Panc1 (cell line): Measurements from ENCODE around the gene MYT1. TPM values are rescaled to one million over a fixed set of nuclear protein-coding genes. Genes with fewer than 3 reads are reported as not detected.

ENCODE experiments used
- ATAC-seq: fragments of 200-7000 bp; cut with Tn5 transposase; 2 replicates; pipeline ENCODE4 v1.9.1; 2020; ENCODE audit warnings: mild to moderate bottlenecking, moderate library complexity
- BruUV-seq: library from RNA; stranded (reverse); fragments of 400-500 nt; replicated peaks from 2 replicates; lab custom pipeline; 2021; lab: Mats Ljungman, UMichigan
- CTCF ChIA-PET: fragments of 300-600 bp; sonication (Branson Sonifier 250); formaldehyde crosslinking; loops from one replicate; lab custom pipeline; 2022; ENCODE audit warnings: antibody characterized with exemption; lab: Charles Lee
- POLR2A ChIA-PET: fragments of 300-600 bp; sonication (Branson Sonifier 250); formaldehyde crosslinking; loops from one replicate; lab custom pipeline; 2022; ENCODE audit warnings: antibody characterized with exemption; lab: Charles Lee
- DNase-seq: peaks from one replicate; pipeline ENCODE4 v3.0.0-alpha.2; 2010; ENCODE audit warnings: low read depth, low spot score
- H3K27ac ChIP-seq: 2 replicates; pipeline ENCODE4 v1.5.1; 2011; ENCODE audit warnings: mild to moderate bottlenecking, low read length, inconsistent platforms
- H3K27me3 ChIP-seq: fragments of 200-500 bp; sonication (Bioruptor generic); 2 replicates; pipeline ENCODE4 v1.6.0; 2014; ENCODE audit warnings: low read length, inconsistent platforms; ENCODE audit not compliant: control insufficient read depth, insufficient read depth
- H3K36me3 ChIP-seq: fragments of 200-500 bp; sonication (Bioruptor generic); 2 replicates; pipeline ENCODE4 v1.5.1; 2014; ENCODE audit warnings: inconsistent platforms, mild to moderate bottlenecking, low read length, moderate library complexity; ENCODE audit not compliant: control insufficient read depth, insufficient read depth
- H3K4me1 ChIP-seq: 2 replicates; pipeline ENCODE4 v1.5.1; 2011; ENCODE audit warnings: inconsistent platforms, mild to moderate bottlenecking, low read length, moderate library complexity; ENCODE audit not compliant: control insufficient read depth, insufficient read depth
- H3K4me3 ChIP-seq, 2 experiments: 2 replicates each; pipeline ENCODE4 v1.5.1; 2011 to 2012; ENCODE audit warnings: low read depth in 2 of 2, low read length in 2 of 2, mild to moderate bottlenecking in 2 of 2, inconsistent platforms in 1 of 2, moderate library complexity in 1 of 2
- H3K9me3 ChIP-seq: fragments of 200-500 bp; sonication (Bioruptor generic); 2 replicates; pipeline ENCODE4 v1.5.1; 2014; ENCODE audit warnings: low read depth, mild to moderate bottlenecking, inconsistent platforms, low read length, moderate library complexity; ENCODE audit not compliant: control insufficient read depth, insufficient read depth
- CTCF ChIP-seq: fragments of 450-650 bp; IDR thresholded peaks from 2 replicates; pipeline ENCODE4 v1.5.1; 2017; ENCODE audit warnings: mild to moderate bottlenecking
- POLR2AphosphoS5 ChIP-seq: IDR thresholded peaks from 2 replicates; pipeline ENCODE4 v1.6.1; 2012; ENCODE audit warnings: mild to moderate bottlenecking, low read depth, low read length, moderate library complexity
- REST ChIP-seq, 2 experiments: IDR thresholded peaks; 2 replicates each; pipeline ENCODE4 v1.6.1; 2011 to 2012; ENCODE audit warnings: low read depth in 2 of 2, control low read depth in 1 of 2, low read length in 1 of 2, mild to moderate bottlenecking in 1 of 2, moderate library complexity in 1 of 2; ENCODE audit not compliant: insufficient read depth in 1 of 2
- SIN3A ChIP-seq: IDR thresholded peaks from 2 replicates; pipeline ENCODE4 v1.6.1; 2012; ENCODE audit warnings: low read depth, mild to moderate bottlenecking, low read length, moderate library complexity, borderline replicate concordance; ENCODE audit not compliant: insufficient read depth
- TCF7L2 ChIP-seq: IDR thresholded peaks from 2 replicates; pipeline ENCODE4 v1.6.1; 2011; ENCODE audit warnings: mild to moderate bottlenecking, low read depth, low read length, inconsistent platforms
- in situ Hi-C: cut with HindIII; loops from 2 replicates; pipeline ENCODE4 v1.10.0; 2016; ENCODE audit warnings: low sequenced_read_pairs, low pct_unique_long_range_greater_than_20kb
- intact Hi-C: fragments of 100-400 bp; cut with micrococcal nuclease; formaldehyde crosslinking; loops from one replicate; pipeline ENCODE4 v1.10.0; 2022; ENCODE audit not compliant: unreplicated experiment
- total RNA-seq: library from RNA; stranded (reverse); gene quantifications from one replicate; pipeline ENCODE4 v1.2.1, GENCODE V29; 2021; ENCODE audit not compliant: unreplicated experiment

MYT1 gene
- total RNA-seq, 1 experiment from 2014 or later, result 0.41 TPM

GRCh38 chr20:64149141-64149540 lies 15.1 kb upstream of the MYT1 start:
- no peaks in the 10 kb centered on the region for H3K9me3 ChIP-seq
- in situ Hi-C loops (no loop called here), intact Hi-C loops (no loop called here)
- TF ChIP-seq CTCF (no peak), POLR2AphosphoS5 (no peak), SIN3A (no peak), TCF7L2 (no peak), REST (IDR thresholded peaks at IDR 0.05; ENCODE audit: insufficient read depth in 1 of 2, low read depth in 2 of 2, low read length in 1 of 2) (no peak)
- no peak for DNase-seq
- no peak for ATAC-seq
- no peaks in the 10 kb centered on the region for H3K36me3 ChIP-seq
- H3K4me3 ChIP-seq, result no peak overlapping the region
- no peaks in the 10 kb centered on the region for H3K27me3 ChIP-seq
- ChIA-PET CTCF (no interaction called here), POLR2A (no interaction called here)
- BruUV-seq, result no TSS peak
- H3K4me1 ChIP-seq, result no peaks in the 10 kb centered on the region
- no peak overlapping the region for H3K27ac ChIP-seq

- in situ Hi-C loops (no loop called here), intact Hi-C loops (no loop called here)
- Histone ChIP-seq H3K27ac (no peak overlapping the region), H3K4me1 (no peaks in the 10 kb centered on the region), H3K27me3 (no peaks in the 10 kb centered on the region), H3K36me3 (no peaks in the 10 kb centered on the region), H3K4me3 (no peak overlapping the region), H3K9me3 (no peaks in the 10 kb centered on the region)
- CTCF ChIA-PET, result interaction anchor here (0.5 kb wide), 1 partner anchor 166 kb away, joined by 5 read pairs; no protein-coding TSS in a partner anchor
- POLR2A ChIA-PET, result no interaction called here
- no peak for DNase-seq
- TF ChIP-seq REST (IDR thresholded peaks at IDR 0.05; ENCODE audit: insufficient read depth in 1 of 2, low read depth in 2 of 2, low read length in 1 of 2) (no peak), SIN3A (no peak), CTCF (no peak), POLR2AphosphoS5 (no peak), TCF7L2 (no peak)
- ATAC-seq, result no peak
- no TSS peak for BruUV-seq
These were observed 14.3 kb upstream of the MYT1 start for GRCh38 chr20:64149809-64150560.
